Left kidney (tissue), 2 donors: ENCODE measurements around the gene CDK18. TPM values are rescaled to one million over a fixed set of nuclear protein-coding genes. Genes with fewer than 3 reads are reported as not detected.
A peak's percentile ranks its signal among the peaks of the same experiment; 100 is the strongest.

ENCODE experiments used
- DNase-seq: peaks from one replicate; pipeline ENCODE4 v3.0.0-alpha.2; 2013
- polyA plus RNA-seq: library from polyadenylated mRNA; unstranded; fragments of 120-200 nt; gene quantifications from one replicate; pipeline ENCODE4 v1.2.1, GENCODE V29; 2013; ENCODE audit not compliant: insufficient read length

The CDK18 gene
- polyA plus RNA-seq, 1 donor = 27.1 TPM

- no peak for DNase-seq
Measured at GRCh38 chr1:205502992-205503391, 1.5 kb upstream of the CDK18 start.

GRCh38 chr1:205505076-205505729 is 734 bp downstream of the CDK18 start:
- DNase-seq = no peak

GRCh38 chr1:205505791-205506190 is 1.3 kb downstream of the CDK18 start:
- DNase-seq = no peak

- DNase-seq = no peak
Measured at GRCh38 chr1:205506409-205507200, 2.1 kb downstream of the CDK18 start.

GRCh38 chr1:205508227-205508714 is 3.8 kb downstream of the CDK18 start:
- DNase-seq = no peak

- no peak for DNase-seq
Measured at GRCh38 chr1:205510308-205510950, 6.0 kb downstream of the CDK18 start.

GRCh38 chr1:205510951-205511330 is 6.5 kb downstream of the CDK18 start:
- no peak for DNase-seq

- no peak for DNase-seq
Measured at GRCh38 chr1:205512059-205513045, 7.9 kb downstream of the CDK18 start.

GRCh38 chr1:205513774-205514173 is 9.3 kb downstream of the CDK18 start:
- no peak for DNase-seq

GRCh38 chr1:205514211-205515142 is 10.0 kb downstream of the CDK18 start:
- DNase-seq = no peak

- DNase-seq = no peak
Measured at GRCh38 chr1:205515781-205516253, 11.3 kb downstream of the CDK18 start.

GRCh38 chr1:205516362-205516761 is 11.9 kb downstream of the CDK18 start:
- DNase-seq = no peak

GRCh38 chr1:205517288-205517687 is 12.8 kb downstream of the CDK18 start:
- DNase-seq = no peak

- no peak for DNase-seq
Measured at GRCh38 chr1:205517763-205518162, 13.3 kb downstream of the CDK18 start.

GRCh38 chr1:205518661-205519540 is 14.4 kb downstream of the CDK18 start:
- no peak for DNase-seq

- DNase-seq = peak; percentile 71
Measured at GRCh38 chr1:205519541-205520131, 15.2 kb downstream of the CDK18 start.

- DNase-seq = no peak
Measured at GRCh38 chr1:205520709-205521108, 16.2 kb downstream of the CDK18 start.

- DNase-seq = no peak
Measured at GRCh38 chr1:205521686-205522085, 17.2 kb downstream of the CDK18 start.

GRCh38 chr1:205522692-205523091 is 18.2 kb downstream of the CDK18 start:
- no peak for DNase-seq
